ENCODE measurements around the gene SNX19.

DNA sequence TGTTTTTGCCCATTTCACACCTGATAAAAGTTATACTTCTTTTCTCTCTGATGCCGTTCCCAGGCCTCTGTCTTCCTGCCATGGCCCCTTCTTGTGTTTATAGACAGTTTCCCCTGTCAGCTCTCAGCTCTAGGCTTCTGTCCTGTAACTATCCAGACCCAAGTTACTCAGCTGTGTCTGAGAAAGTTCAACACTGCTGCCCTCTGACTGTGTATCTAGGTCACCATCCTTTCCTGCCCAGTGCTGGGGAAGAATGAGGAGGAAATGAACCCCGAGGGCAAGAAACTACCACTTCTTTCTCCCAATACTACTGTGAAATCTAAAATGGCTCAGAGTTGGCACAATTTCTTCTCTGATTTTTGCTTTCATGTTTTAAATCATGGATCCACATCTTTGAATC is 29.6 kb downstream of the SNX19 start:
- TF ChIP-seq POLR2AphosphoS5 (IDR thresholded peaks at IDR 0.05; ENCODE audit: low read depth) (no peak), EZH2phosphoT487 (IDR thresholded peaks at IDR 0.05; ENCODE audit: unreplicated experiment) (no peak), EZH2 (IDR thresholded peaks at IDR 0.05; ENCODE audit: low read depth, unreplicated experiment) (no peak), CREB1 (CRISPR knock-in tag; IDR thresholded peaks at IDR 0.05; ENCODE audit: low read depth) (no peak), JUNB (IDR thresholded peaks at IDR 0.05; ENCODE audit: unreplicated experiment) (no peak)
- TF ChIP-seq, protein P1, sequence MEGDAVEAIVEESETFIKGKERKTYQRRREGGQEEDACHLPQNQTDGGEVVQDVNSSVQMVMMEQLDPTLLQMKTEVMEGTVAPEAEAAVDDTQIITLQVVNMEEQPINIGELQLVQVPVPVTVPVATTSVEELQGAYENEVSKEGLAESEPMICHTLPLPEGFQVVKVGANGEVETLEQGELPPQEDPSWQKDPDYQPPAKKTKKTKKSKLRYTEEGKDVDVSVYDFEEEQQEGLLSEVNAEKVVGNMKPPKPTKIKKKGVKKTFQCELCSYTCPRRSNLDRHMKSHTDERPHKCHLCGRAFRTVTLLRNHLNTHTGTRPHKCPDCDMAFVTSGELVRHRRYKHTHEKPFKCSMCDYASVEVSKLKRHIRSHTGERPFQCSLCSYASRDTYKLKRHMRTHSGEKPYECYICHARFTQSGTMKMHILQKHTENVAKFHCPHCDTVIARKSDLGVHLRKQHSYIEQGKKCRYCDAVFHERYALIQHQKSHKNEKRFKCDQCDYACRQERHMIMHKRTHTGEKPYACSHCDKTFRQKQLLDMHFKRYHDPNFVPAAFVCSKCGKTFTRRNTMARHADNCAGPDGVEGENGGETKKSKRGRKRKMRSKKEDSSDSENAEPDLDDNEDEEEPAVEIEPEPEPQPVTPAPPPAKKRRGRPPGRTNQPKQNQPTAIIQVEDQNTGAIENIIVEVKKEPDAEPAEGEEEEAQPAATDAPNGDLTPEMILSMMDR (conservative IDR thresholded peaks at IDR 0.05; ENCODE audit: low read depth in 2 of 2): no peak
- TF ChIP-seq, protein P2, sequence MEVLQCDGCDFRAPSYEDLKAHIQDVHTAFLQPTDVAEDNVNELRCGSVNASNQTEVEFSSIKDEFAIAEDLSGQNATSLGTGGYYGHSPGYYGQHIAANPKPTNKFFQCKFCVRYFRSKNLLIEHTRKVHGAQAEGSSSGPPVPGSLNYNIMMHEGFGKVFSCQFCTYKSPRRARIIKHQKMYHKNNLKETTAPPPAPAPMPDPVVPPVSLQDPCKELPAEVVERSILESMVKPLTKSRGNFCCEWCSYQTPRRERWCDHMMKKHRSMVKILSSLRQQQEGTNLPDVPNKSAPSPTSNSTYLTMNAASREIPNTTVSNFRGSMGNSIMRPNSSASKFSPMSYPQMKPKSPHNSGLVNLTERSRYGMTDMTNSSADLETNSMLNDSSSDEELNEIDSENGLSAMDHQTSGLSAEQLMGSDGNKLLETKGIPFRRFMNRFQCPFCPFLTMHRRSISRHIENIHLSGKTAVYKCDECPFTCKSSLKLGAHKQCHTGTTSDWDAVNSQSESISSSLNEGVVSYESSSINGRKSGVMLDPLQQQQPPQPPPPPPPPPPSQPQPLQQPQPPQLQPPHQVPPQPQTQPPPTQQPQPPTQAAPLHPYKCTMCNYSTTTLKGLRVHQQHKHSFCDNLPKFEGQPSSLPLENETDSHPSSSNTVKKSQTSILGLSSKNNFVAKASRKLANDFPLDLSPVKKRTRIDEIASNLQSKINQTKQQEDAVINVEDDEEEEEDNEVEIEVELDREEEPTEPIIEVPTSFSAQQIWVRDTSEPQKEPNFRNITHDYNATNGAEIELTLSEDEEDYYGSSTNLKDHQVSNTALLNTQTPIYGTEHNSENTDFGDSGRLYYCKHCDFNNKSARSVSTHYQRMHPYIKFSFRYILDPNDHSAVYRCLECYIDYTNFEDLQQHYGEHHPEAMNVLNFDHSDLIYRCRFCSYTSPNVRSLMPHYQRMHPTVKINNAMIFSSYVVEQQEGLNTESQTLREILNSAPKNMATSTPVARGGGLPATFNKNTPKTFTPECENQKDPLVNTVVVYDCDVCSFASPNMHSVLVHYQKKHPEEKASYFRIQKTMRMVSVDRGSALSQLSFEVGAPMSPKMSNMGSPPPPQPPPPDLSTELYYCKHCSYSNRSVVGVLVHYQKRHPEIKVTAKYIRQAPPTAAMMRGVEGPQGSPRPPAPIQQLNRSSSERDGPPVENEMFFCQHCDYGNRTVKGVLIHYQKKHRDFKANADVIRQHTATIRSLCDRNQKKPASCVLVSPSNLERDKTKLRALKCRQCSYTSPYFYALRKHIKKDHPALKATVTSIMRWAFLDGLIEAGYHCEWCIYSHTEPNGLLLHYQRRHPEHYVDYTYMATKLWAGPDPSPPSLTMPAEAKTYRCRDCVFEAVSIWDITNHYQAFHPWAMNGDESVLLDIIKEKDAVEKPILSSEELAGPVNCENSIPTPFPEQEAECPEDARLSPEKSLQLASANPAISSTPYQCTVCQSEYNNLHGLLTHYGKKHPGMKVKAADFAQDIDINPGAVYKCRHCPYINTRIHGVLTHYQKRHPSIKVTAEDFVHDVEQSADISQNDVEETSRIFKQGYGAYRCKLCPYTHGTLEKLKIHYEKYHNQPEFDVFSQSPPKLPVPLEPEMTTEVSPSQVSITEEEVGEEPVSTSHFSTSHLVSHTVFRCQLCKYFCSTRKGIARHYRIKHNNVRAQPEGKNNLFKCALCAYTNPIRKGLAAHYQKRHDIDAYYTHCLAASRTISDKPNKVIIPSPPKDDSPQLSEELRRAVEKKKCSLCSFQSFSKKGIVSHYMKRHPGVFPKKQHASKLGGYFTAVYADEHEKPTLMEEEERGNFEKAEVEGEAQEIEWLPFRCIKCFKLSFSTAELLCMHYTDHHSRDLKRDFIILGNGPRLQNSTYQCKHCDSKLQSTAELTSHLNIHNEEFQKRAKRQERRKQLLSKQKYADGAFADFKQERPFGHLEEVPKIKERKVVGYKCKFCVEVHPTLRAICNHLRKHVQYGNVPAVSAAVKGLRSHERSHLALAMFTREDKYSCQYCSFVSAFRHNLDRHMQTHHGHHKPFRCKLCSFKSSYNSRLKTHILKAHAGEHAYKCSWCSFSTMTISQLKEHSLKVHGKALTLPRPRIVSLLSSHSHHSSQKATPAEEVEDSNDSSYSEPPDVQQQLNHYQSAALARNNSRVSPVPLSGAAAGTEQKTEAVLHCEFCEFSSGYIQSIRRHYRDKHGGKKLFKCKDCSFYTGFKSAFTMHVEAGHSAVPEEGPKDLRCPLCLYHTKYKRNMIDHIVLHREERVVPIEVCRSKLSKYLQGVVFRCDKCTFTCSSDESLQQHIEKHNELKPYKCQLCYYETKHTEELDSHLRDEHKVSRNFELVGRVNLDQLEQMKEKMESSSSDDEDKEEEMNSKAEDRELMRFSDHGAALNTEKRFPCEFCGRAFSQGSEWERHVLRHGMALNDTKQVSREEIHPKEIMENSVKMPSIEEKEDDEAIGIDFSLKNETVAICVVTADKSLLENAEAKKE (CRISPR knock-in tag; IDR thresholded peaks at IDR 0.05): no peak

Data from GM23338 (cell line).